Smooth muscle cell (in vitro differentiated cells): ENCODE measurements around the gene MUSTN1. TPM values are rescaled to one million over a fixed set of nuclear protein-coding genes. Genes with fewer than 3 reads are reported as not detected.

Experiments
- DNase-seq: peaks from one replicate; lab custom pipeline; 2025; ENCODE audit not compliant: unreplicated experiment; lab: John Stamatoyannopoulos, UW
- H2AFZ ChIP-seq: fragments of 200-600 bp; sonication (generic); 2 replicates; pipeline ENCODE4 v1.6.0; 2016; ENCODE audit warnings: antibody characterized with exemption, low read depth, mild to moderate bottlenecking
- H3F3A ChIP-seq: fragments of 200-600 bp; sonication (generic); 2 replicates; pipeline ENCODE4 v1.6.0; 2017; ENCODE audit warnings: antibody characterized with exemption, low read depth
- H3K27ac ChIP-seq: fragments of 200-600 bp; sonication (generic); 2 replicates; pipeline ENCODE4 v1.5.1; 2016; ENCODE audit warnings: low read depth, mild to moderate bottlenecking
- H3K27me3 ChIP-seq: fragments of 200-600 bp; sonication (generic); 2 replicates; pipeline ENCODE4 v1.6.1; 2016; ENCODE audit warnings: low read depth, mild to moderate bottlenecking
- H3K36me3 ChIP-seq: fragments of 200-600 bp; sonication (generic); 2 replicates; pipeline ENCODE4 v1.5.1; 2016; ENCODE audit warnings: low read depth
- H3K4me1 ChIP-seq: fragments of 200-600 bp; sonication (generic); 2 replicates; pipeline ENCODE4 v1.5.1; 2016; ENCODE audit warnings: low read depth
- H3K4me2 ChIP-seq: fragments of 200-600 bp; sonication (generic); 2 replicates; pipeline ENCODE4 v1.6.0; 2016; ENCODE audit warnings: mild to moderate bottlenecking
- H3K4me3 ChIP-seq: fragments of 200-600 bp; sonication (generic); 2 replicates; pipeline ENCODE4 v1.5.1; 2016; ENCODE audit warnings: mild to moderate bottlenecking
- H3K79me2 ChIP-seq: fragments of 200-600 bp; sonication (generic); 2 replicates; pipeline ENCODE4 v1.6.0; 2016; ENCODE audit warnings: low read depth, mild to moderate bottlenecking
- H3K9ac ChIP-seq: fragments of 200-600 bp; sonication (generic); 2 replicates; pipeline ENCODE4 v1.6.0; 2016; ENCODE audit warnings: low read depth
- H3K9me3 ChIP-seq: fragments of 200-600 bp; sonication (generic); replicated peaks from 2 replicates; pipeline ENCODE4 v1.5.1; 2016; ENCODE audit warnings: low read depth
- H4K20me1 ChIP-seq: fragments of 200-600 bp; sonication (generic); 2 replicates; pipeline ENCODE4 v1.6.0; 2016; ENCODE audit warnings: low read depth
- CTCF ChIP-seq: fragments of 200-600 bp; sonication (generic); IDR thresholded peaks from 2 replicates; pipeline ENCODE4 v1.5.1; 2017; ENCODE audit warnings: borderline replicate concordance, mild to moderate bottlenecking, antibody characterized with exemption; ENCODE audit not compliant: insufficient read depth, poor library complexity, severe bottlenecking
- WGBS: methylation state at CpG from one replicate; pipeline ENCODE4 v1.1.7; 2016; ENCODE audit warnings: low lambda C conversion rate; 5-methylcytosine and 5-hydroxymethylcytosine counted together
- polyA plus RNA-seq: library from polyadenylated mRNA; unstranded; fragments of >200 nt; fragmentation: Nextera tagmentation; extraction: Ambion mirVana; gene quantifications from 2 replicates; pipeline ENCODE4 v1.2.1, GENCODE V29; 2016
- total RNA-seq: library from RNA; depleted of rRNA; stranded (reverse); fragments of >200 nt; gene quantifications from 2 replicates; pipeline ENCODE4 v1.2.3, GENCODE V29; 2014

Gene MUSTN1
- total and polyA plus RNA-seq, 2 experiments from 2014 or later, result 0.30 to 2.2 TPM

GRCh38 chr3:52830535-52831258 lies 4.1 kb downstream of the MUSTN1 start, which contains the start of gene ITIH4:
ITIH4 (minus strand) TSS chr3:52830672; CDS start chr3:52830642, 30 bp downstream.
- H3K36me3 ChIP-seq, result no peaks in the 10 kb centered on the region
- H3K4me2 ChIP-seq, result peak within 1 kb of the TSS; percentile 19
- H3K27me3 ChIP-seq, result no peaks in the 10 kb centered on the region
- peak within 1 kb of the TSS; percentile 20 for H3K27ac ChIP-seq
- H3K79me2 ChIP-seq, result no peaks in the 10 kb centered on the region
- 70% methylated on average over 16 of the region's 16 CpGs for WGBS
- no peaks in the 10 kb centered on the region for H4K20me1 ChIP-seq
- H3K9me3 ChIP-seq, result no peaks in the 10 kb centered on the region
- no peaks in the 10 kb centered on the region for H3K4me1 ChIP-seq
- TF ChIP-seq CTCF, result no peak
- no peak within 1 kb of the TSS for H2AFZ ChIP-seq
- DNase-seq, result no peak
- H3K4me3 ChIP-seq, result no peak within 1 kb of the TSS
- no peaks in the 10 kb centered on the region for H3F3A ChIP-seq
- H3K9ac ChIP-seq, result no peak within 1 kb of the TSS

- no peak for TF ChIP-seq CTCF
- Histone ChIP-seq H3F3A (no peaks in the 10 kb centered on the region), H3K4me1 (no peaks in the 10 kb centered on the region), H3K27me3 (no peaks in the 10 kb centered on the region), H3K9ac (no peak overlapping the region), H3K9me3 (no peaks in the 10 kb centered on the region), H2AFZ (no peak overlapping the region), H4K20me1 (no peaks in the 10 kb centered on the region), H3K4me3 (no peak overlapping the region), H3K4me2 (no peak overlapping the region), H3K36me3 (no peaks in the 10 kb centered on the region), H3K27ac (no peak overlapping the region), H3K79me2 (no peaks in the 10 kb centered on the region)
- no peak for DNase-seq
- whole genome bisulfite sequencing, result 93% methylated on average over 10 of the region's 10 CpGs
Observed at GRCh38 chr3:52829906-52830463, 4.8 kb downstream of the MUSTN1 start.

DNA sequence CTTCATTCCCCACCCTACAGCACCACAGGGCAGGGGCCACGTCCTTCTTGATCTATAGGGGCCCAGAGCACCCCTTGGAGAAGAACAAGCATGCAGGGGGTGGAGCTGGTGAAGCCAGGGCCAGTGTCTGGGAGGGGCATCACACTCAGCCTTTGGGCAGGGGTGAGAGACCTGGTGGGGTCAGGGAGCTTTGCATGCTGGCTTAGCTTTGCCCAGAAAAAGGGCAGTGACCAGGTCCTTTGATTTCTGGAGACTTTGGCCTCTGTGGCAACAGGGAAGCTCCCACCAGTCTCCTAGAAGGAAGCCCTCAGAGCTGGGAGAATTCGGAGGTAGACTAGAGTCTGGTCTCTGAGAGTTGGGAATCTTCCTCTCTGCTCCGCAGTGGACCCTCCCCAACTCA lies 5.3 kb downstream of the MUSTN1 start:
- no peaks in the 10 kb centered on the region for H3K79me2 ChIP-seq
- no peaks in the 10 kb centered on the region for H4K20me1 ChIP-seq
- no peak overlapping the region for H3K27ac ChIP-seq
- H2AFZ ChIP-seq, result no peak overlapping the region
- no peak overlapping the region for H3K4me3 ChIP-seq
- no peaks in the 10 kb centered on the region for H3K4me1 ChIP-seq
- DNase-seq, result no peak
- H3K9ac ChIP-seq, result no peak overlapping the region
- 91% methylated on average over 3 of the region's 3 CpGs for WGBS
- H3K4me2 ChIP-seq, result no peak overlapping the region
- no peaks in the 10 kb centered on the region for H3K27me3 ChIP-seq
- no peaks in the 10 kb centered on the region for H3K9me3 ChIP-seq
- no peaks in the 10 kb centered on the region for H3F3A ChIP-seq
- TF ChIP-seq CTCF, result no peak
- no peaks in the 10 kb centered on the region for H3K36me3 ChIP-seq
